Forelimb muscle (tissue), 1 donor: ENCODE data around the gene ELL3. TPM values are rescaled to one million over a fixed set of nuclear protein-coding genes. Genes with fewer than 3 reads are reported as not detected.
"Not testable (repeated sequence)": the region's sequence is repeated elsewhere in the genome, so short reads cannot be mapped to it uniquely, and the experiment has no call there.

Experiments
- DNase-seq: peaks from one replicate; pipeline ENCODE4 v3.0.0-alpha.2; 2013; ENCODE audit warnings: low read depth
- polyA plus RNA-seq: library from polyadenylated mRNA; unstranded; fragments of 120-200 nt; gene quantifications from one replicate; pipeline ENCODE4 v1.2.1, GENCODE V29; 2013; ENCODE audit not compliant: insufficient read length

ELL3 gene, protein sequence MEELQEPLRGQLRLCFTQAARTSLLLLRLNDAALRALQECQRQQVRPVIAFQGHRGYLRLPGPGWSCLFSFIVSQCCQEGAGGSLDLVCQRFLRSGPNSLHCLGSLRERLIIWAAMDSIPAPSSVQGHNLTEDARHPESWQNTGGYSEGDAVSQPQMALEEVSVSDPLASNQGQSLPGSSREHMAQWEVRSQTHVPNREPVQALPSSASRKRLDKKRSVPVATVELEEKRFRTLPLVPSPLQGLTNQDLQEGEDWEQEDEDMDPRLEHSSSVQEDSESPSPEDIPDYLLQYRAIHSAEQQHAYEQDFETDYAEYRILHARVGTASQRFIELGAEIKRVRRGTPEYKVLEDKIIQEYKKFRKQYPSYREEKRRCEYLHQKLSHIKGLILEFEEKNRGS
- polyA plus RNA-seq: 1.8 TPM

DNA sequence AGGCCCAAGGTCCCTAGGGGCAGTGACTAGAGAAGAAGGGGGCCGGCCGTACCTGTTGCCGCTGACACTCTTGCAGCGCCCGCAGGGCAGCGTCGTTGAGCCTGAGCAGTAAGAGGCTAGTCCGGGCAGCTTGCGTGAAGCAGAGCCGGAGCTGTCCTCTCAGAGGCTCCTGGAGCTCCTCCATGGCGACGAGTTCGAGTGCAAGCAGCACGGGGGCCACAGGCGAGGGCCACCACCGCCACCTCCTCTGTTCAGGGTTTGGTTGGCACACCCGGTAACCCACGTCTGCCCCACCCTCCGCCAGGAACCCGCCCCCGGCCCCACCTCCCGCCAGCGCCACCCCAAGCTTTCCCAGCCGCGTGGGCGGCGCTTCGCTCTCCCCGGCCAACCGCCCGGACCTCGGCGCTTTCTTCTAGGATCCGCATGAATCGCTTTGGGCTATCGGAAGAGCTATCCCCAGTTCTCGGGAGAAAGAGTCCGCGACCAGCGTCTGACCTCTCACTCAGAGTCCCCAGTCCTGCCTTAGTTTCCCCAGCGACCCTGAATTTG, at the start of gene ELL3:
ELL3 (minus strand) TSS at position 249 of the 549 bp plus-strand sequence; CDS start at position 184, 65 bp downstream.
- no peak for DNase-seq

DNA sequence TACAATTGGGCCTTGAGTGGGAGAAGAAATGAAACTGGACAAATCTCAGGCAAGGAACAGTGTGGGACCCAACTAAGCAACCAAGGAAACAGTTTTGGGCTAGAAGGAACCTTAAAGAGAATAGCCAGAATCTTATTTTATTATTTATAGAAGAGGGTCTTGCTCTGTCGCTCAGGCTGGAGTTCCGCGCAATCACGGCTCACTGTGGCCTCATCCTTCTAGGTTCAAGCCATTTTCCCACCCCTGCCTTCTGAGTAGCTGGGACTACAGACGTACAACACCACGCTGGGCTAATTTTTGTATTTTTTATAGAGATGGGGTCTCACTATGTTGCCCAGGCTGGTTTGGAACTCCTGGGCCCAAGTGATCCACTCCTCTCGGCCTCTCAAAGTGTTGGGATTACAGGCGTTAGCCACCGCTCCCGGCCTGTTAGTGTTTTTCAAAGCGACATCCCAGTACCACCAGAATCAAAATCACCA, 49.3 kb upstream of the ELL3 start:
- no peak for DNase-seq

DNA sequence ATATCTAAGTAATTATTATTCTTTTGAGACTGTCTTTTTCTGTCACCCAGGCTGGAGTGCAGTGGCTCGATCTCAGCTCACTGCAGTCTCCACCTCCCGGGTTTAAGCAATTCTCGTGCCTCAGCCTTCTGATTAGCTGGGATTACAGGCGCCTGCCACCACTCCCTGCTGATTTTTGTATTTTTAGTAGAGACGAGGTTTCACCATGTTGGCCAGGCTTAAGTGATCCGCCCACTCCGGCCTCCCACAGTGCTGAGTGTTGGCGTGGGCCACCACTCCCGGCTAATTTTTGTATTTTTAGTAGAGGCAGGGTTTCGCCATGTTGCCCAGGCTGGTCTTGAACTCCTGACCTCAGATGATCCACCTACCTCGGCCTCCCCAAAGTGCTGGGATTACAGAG, 48.5 kb upstream of the ELL3 start:
- not testable (repeated sequence) for DNase-seq

DNA sequence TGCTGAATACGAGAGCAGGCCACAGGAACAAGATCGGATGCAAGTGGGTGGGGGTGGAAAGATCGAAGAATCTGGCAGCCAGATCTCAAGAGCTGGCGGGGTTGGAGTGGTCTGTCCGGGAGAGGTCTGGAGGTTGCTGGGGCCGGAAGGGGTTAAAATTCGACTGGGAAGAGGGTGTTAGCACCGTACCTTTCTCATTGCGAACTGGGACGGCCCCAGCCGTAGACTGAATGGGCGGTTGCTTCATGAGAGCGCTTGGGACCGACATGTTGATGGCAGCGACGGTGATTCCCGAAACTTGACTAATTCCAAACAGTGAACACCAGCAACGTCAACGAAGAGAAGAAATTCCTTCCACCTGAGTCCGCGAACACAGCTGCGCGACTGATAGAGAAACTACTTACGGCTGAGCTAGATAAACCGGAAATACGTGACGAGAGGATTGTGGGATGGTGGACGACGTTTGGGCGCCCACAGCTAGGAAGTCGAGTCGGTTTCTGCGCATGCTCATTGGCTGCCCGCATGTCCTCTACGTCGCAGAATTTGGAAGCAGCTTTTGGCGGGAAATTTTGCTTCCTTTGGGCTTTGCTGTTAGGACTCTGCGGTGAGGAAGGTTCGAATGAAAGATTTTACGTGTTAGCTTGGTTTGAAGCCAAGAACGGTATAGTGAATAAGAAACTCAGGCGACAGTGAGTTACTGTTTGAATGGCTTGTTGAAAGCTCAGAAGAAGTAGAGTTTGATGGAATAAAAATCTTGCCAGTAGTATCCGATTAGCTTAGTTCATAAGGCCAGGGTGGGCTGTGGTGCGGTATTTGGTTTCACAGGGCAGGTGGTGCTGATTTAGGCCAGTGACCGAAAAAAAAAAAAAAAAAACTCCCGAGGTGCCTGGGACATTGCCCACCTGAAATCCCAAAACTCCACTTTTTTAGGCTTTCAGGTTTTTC, 47.8 kb upstream of the ELL3 start, which contains the start of gene MFAP1:
MFAP1 (minus strand) TSS at position 389 of the 945 bp plus-strand sequence; CDS start at position 268, 121 bp downstream.
- DNase-seq: peak; percentile 98

DNA sequence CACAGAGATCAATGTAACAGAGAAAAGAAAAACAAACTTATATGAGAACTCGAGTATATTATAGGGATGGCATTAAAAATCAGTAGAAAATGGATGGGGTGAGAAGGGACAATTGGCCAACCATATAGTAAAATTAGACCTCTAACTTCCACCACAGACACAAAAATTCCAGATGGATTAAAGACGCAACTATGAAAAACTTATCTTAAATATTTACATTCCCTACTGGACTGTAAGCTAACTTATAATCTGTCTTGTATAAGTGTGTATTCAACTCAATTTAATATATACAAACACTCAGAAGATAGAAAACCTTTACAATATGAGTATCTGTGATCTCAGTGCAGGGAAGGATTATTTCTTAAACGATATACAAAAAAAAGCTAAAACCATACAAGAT, 44.7 kb upstream of the ELL3 start:
- DNase-seq: no peak

DNA sequence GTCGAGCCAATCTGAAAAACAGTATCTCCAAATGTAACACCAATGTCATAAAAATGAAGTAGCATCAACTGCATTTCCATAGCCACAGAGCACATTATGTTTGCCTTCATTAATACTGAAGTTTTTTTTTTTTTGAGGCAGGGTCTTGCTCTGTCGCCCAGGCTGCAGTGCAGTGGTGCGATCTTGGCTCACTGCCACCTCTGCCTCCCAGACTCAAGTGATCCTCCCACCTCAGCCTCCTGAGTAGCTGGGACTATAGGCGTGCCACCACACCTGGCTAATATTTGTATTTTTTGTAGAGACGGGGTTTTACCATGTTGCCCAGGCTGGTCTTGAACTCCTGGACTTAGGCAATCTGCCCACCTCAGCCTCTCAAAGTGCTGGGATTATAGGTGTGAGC, 38.3 kb upstream of the ELL3 start:
- DNase-seq: not testable (repeated sequence)

DNA sequence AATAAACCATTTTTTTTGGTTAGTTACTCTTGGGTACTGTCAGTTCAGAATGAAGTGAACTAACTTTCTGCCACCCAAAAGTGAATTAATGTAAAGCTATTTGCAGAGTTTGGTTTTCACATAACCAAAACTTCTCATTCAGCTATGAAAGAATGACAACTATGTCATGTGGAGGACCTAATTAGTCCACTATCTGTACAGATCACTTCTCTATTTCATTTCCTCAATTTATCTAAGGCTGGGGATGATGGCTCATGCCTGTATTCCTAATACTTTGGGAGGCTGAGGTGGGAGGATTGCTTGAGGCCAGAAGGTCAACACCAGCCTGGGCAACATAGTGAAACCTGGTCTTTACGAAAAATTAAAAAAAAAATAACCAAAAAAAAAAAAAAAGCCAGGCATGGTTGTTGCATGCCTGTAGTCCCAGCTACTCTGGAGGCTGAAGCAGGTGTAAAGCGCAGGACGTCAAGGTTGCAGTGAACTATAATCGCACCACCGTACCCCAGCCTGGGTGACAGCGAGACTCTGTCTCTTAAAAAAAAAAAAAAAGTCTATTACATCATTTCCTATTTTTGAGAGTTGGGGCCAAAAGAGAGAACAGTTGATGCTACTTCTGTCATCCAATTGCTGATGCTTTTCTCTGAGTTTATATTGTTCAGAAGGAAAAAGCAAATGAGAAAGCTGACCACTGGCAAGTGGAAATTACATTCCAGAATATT, 32.4 kb upstream of the ELL3 start:
- no peak for DNase-seq

DNA sequence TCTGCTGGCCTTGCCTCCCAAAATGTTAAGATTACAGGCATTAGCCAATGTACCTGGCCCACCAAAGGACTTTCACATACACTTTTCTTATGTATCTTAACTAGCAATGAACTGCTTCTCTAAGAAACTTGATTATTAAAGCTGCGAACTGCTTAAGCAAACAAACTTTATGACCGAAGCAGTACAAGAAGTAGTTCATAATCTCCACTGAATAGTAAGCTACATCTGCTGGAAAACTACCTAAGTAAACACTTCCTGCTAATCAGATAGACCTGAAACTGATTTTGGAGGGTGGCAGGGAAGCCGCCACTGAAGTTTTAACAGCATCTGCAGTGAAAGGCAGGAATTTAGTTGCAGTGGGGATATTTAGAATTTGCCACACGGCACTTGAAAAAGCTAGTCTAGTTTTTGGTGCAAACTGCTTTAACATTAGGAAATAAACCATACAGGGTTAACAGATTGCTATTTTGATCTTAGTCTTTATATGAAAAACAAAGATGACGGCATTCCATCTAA, 31.7 kb upstream of the ELL3 start:
- DNase-seq: no peak

DNA sequence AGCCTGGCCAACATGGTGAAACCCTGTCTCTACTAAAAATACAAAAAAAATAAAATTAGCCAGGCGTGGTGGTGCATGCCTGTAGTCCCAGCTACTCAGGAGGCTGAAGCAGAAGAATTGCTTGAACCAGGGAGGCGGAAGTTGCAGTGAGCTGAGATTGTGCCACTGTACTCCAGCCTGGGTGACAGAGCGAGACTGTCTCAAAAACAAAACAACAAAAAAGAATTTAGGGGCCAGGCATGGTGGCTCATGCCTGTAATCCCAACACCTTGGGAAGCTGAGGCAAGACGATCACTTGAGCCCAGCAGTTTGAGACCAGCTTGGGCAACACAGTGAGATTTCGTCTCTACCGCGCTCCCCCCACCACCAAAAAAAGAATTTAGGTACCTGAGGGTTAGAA, 25.9 kb upstream of the ELL3 start:
- not testable (repeated sequence) for DNase-seq

DNA sequence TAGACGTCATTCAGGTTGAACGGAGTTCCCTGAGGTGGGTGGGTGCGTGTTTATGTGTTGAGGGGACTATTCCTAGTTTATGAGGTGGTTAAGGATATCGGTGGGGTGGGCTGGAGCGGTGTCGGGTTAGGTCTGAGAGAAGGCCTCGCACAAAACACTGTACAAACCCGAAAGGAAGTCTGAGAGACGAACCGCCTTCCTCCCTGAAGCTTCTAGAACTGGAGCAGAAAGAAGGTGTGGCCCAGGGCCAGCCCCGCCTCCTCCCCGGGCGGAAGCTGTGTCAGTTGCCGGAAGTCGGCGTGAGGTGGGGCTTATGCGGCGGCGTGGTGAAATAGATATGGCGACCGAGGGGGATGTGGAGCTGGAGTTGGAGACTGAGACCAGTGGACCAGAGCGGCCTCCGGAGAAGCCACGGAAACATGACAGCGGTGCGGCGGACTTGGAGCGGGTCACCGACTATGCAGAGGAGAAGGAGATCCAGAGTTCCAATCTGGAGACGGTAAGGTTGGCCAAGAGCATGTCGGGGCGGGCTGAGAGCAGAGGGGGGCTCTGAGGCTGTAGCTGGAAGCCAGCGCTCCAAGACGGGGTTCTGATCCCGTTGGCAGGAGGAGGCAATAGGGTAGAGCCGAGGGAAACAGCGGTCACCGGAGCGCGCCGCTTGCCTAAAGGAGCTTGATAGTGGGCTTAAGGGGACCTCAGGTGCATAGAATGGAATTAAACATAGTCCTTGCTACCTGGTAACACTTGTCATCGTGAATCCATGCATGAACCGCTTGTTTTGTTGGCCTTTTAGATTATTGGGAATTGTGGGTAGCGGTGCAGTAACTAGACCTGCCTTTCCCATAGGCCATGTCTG, 23.7 kb upstream of the ELL3 start, which contains the start of gene HYPK:
HYPK (plus strand) TSS at position 314 of the 856 bp plus-strand sequence; CDS start at position 338, 24 bp downstream.
- DNase-seq: peak; percentile 81

DNA sequence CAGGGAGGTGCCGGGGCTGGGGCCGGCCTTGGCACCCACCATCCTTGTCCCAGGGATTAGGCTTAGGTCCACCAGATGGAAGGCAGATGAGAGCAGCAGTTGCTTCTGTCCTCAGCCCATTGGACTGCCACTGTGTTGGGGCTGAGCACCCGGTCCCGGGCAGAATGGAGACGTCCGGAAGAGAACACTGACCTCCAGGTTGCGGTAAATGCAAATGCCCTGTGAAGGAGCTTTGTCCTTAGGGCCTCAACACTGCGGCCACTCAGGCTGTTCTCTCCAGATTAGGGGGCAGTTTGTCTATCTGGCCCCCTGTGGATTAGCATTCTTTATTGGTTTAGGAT, 23.1 kb upstream of the ELL3 start, which contains the start of gene SERINC4:
SERINC4 (minus strand) TSS at position 276 of the 341 bp plus-strand sequence; CDS start at position 42, 234 bp downstream.
- DNase-seq: no peak

DNA sequence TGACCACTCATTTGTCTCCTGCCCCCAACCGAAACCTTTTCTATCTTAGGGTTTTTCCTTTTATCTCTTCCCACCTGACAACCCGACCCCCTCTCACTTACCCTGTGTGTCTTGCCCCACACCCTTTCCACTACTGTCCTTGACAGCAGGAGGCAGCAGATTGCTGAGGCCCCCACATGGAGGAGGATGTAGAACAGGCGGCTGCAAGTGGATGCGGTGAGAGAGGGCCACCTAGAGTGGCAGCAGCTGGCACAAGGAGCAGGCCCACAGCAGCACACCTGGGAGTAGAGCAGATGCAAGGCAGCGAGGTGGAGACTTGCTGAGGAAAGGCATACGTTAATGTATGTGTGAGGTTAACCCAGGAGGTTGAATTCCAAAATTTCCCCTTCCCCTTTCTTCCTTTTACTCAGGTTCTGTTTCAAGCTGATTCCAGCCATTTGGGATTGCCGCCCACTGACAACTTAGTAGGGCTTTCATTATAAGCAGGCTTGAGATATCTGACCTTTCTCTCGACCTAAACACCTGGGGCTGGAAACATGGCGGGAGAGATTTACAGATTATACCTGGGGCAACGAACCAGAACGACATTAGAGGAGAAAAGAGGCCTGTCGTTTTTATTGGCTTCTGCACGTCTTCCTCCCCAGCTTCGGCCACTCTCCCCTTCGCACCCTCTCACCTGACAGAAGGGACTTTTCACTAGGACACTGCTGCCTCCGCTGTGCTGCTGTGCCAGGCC, 22.6 kb upstream of the ELL3 start:
- DNase-seq: no peak

DNA sequence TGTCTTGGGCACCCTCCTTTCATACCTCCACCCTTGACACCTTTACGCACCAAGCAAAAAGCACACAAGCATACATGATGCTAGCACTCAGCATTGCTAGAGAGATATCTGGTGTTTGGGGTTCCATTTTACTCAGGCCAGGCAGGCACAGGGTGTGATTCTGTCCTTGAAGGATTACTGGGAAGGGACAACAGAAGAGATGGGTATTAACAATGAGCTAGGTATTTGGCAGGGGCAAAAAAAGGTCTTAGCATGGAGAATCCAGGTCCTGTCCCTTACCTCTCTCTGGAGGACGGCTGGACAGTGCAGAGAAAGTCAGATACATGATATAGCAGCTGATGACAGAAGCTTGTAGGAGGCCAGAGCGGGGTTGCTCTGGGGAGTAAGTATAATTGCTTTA, 19.8 kb upstream of the ELL3 start:
- no peak for DNase-seq

DNA sequence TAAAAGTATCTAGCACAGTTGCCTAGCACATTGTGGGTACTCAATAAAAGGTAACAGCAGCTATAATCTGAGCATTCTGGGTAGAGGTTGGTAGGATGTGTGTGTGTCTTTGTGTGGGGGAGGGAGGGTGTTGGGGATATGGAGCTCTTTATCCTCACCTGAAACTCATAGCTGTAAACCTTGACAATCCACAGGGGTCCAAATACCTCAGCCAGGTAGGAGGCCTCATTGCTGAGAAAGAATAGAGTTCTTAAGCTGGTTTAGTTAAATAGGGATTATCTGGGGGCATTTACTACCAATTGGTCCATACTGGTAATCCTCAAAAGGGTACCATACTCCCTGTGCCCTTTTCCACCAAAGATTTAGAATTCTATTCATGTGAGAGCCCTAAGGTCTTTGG, 19.2 kb upstream of the ELL3 start:
- no peak for DNase-seq

DNA sequence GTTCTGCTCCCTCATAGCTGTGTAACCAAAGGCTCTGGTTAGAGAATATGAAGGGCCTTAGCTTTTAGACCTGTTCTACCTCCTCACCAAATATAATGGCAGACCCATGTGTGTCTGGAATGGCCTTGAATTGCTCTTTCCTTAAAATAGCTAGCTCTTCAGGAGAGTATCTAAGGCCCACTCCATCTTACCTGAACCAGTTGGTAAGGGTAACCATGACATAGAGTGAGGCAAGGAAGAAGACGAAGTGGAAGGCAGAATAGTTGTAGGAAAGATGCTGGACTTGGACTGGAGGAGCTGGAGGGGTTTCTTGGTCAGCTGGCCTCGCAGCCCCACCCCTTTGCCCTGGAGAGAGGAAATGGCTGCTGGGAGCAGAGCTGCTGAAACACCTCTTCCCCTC, 18.4 kb upstream of the ELL3 start:
- no peak for DNase-seq

DNA sequence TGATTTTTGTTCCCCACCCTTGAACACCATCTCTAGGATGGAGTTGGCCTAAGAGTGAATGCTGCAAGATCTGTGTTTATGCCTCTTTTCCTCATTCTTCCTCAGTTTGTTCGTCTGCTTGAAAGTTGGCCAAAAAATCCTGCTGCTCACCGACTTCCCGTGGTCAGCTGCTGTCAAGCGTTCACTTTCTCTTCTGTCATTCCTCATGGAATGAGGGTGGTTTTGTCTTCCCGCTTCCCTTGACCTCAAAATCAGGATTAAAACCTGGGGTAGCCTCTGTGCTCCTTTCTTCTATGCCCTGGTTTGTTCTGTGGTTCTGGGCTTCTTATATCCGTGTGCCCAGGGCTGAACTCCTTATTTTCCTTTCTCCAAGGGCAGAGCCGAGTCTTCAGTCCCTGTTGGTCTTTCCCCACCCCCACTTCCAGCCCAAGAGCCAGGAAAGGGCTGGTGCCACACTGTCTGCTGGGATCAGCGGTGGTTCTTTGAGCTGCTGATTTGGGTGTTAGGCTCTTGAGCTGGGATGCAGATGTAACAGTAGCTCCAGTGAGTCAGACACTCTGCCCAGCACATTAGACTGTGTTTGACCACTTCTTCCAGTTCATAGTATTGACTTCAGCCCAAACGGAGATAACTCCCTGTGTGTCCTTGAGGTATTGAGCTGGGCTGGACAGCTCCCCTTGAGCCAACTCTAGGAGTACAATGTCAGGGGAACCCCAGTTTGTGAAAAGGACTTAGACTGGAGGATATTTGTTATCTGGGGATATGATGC, 17.7 kb upstream of the ELL3 start:
- no peak for DNase-seq

DNA sequence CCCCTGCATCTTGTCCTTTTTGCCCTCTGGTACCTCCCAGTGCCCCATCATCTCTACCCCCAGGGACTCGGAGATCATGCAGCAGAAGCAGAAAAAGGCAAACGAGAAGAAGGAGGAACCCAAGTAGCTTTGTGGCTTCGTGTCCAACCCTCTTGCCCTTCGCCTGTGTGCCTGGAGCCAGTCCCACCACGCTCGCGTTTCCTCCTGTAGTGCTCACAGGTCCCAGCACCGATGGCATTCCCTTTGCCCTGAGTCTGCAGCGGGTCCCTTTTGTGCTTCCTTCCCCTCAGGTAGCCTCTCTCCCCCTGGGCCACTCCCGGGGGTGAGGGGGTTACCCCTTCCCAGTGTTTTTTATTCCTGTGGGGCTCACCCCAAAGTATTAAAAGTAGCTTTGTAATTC, 16.9 kb upstream of the ELL3 start:
- DNase-seq: no peak

DNA sequence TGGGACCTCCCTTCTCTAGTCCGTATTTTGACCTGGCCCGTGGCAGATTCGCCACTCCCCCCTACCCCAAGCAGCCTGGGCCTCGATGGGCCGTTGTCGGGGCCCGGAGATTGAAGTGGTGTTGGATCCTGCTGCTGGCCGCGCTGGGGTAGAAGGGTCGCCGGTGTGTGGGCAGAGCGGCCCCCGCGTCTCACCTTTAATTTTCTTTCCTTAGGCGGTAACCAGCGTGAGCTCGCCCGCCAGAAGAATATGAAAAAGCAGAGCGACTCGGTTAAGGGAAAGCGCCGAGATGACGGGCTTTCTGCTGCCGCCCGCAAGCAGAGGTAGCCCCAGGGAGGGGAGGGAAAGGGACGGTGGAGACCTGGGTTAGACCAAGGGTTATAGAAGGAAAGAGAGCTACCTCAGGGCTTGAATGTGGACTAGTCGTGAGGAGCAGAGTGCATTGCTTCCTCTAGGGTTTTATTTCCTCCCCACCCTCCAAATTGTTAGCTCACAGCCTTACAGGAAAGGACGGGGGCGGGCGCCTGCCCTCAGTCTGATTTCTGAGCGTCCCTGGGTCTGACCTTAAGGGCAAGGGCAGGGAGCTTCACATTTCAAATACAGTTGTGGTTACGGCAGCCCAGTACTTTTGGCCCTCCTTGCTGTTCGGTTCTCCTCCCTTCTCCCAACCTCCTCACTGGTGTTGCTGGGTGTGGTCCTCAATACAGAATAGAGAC, 16.2 kb upstream of the ELL3 start:
- DNase-seq: no peak
